Measurements from ENCODE around the gene COL25A1.
"Not testable (repeated sequence)": the region's sequence is repeated elsewhere in the genome, so short reads cannot be mapped to it uniquely, and the experiment has no call there.

The COL25A1 gene

DNA sequence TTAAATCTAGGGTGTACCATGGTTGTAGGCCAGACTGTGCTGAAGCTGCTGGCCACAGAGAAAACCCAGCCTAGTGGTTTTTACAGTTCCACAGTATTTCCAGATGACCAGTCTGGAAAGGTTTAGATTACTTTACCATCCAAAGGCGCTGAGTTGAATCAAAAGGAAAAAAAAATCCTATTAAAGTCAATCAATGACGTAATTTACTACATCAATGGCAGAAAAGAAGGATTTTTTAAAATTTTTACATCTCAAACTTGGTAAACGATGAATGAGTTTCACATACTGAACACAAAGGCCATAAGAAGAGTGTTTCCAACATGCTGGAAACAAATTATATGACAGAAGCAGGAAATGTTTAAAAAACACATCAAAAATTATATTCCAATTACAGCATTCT, 409.0 kb downstream of the COL25A1 start:
- DNase-seq: no peak

DNA sequence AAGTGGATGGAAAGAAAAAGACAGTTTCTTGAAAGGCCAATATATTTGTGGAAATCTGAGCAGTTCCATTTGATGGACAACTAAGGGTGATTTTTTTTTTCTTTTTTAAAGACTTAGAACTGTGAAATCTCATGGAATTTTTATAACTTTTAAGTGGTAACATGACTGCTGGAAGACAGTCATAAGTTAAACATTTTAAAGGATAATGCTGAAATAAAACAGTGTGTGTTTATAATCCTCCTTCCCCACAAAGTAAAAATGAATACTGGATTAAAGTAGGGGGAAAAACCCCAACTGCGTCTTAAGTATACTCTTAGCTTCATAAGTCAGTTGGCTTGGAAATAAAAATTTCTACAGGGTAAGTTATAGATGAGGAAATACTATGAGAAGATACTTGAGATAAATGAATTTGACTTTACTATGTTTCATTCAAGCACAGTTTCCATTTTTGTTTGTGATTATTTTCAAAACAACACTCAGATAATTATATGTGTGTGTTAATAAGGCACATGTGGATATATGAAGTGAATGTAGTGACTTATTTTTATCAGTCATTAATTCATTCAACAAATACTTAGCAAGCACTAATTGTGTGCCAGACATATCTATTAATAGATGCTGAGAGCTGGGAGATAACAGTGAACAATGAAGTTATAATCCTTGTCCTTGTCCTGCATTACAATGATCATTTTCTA, 410.4 kb downstream of the COL25A1 start:
- DNase-seq: no peak

DNA sequence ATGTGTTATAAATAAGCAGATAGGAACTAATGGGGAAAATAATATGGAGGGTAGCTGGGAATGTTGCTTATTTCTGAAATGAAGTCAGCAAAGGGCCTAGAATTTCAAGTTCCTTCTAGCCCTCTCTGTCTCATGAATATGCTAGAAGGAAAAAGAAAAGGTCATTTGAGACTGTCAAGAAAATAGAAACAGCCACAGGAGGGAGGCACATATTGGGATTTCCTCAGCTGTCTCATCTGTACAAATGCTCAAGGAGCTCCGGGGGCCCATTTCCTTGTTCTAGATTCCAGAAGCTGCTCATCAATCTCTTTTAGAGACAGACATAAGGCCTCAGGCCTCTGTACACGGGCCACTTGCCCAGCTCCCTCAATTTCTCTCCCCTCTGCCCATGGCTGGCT, 412.0 kb downstream of the COL25A1 start:
- DNase-seq: no peak

DNA sequence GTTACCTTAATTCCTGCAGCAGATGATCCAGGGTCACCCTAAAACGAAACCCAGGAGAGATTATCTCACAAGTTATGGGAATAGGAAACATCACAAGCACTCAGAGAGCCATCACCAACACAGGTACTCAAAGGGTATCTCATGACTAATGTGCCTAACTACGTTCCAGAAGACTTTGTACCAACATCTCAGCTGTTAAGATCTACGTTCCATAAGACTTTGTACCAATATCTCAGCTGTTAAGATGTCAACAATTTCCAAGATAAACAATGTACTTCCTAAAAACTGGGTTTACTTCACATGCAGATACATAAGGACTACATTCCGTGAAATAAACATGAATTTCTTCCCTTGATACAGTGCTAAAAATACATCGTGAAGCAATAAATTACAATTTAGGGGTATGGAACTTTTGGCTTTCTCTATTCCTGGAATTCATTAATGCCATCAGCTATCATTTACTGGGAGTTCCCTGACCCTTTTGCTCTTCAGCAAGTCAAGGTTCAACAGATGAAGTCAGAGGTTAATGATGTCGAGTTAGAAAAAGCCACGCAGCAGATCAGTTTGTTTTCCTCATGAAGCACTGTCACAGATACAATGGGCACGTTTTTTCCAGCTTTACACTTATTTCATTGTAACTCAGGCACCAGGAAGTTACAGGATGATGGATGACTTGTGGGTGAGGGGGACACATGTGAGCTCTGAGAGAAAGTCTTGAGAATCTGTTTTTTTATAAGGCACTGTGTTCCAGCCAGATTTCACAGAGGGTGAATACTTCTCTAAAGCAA, 412.6 kb downstream of the COL25A1 start:
- no peak for DNase-seq

DNA sequence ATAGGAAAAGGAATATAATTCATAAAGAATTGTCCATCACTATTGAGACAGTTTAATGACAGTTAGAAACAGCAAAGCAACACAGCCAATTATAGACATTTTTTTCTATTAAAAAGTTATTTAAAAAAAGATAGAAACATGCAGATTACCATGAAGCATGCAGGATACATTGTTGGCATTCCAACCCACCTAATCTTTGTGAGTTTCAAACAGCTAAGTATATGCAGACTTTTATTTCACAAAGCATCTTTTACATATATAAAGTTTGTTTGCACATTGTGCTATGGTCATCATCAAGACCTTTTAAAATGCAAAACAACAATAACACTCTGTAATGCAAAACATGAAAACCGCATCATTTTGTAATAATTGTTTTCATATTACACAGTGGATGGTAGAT, 413.7 kb downstream of the COL25A1 start:
- DNase-seq: no peak

DNA sequence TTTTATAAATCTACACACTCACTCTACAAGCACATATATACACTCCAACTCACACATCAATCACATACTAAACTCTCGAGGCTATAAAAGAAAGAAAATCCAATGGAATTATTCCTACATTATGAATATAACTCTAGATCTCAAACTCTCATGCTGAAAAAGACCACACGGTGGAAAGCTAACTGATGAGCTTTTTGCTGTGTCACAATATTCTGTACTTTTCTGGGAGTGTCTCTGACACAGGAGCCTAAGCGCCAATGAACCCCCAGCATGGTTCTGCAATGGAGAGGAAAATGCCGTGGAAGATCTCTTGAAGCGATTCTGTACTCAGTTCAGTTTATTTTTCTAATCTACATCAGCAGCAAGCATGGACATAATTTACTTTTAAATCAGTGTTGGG, 415.4 kb downstream of the COL25A1 start:
- DNase-seq: no peak

DNA sequence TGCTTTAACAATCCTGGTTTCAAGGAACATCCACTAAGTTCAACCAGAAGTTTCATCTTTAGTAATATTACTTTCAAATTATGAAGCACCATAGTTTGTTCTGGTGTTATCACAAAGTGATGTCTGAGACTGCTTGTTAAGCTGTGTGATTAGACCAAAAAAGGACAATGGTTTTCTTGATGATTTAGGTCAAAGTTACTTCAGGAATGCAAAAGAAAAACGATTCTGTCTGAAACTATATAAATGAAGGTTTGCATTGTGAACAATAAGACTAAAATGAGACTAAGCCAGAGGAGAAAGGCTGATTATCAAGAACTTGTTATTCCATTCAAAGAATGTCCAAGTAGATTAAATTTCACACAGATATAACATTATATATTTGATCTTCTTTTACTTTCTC, 417.2 kb downstream of the COL25A1 start:
- DNase-seq: peak; percentile 20

DNA sequence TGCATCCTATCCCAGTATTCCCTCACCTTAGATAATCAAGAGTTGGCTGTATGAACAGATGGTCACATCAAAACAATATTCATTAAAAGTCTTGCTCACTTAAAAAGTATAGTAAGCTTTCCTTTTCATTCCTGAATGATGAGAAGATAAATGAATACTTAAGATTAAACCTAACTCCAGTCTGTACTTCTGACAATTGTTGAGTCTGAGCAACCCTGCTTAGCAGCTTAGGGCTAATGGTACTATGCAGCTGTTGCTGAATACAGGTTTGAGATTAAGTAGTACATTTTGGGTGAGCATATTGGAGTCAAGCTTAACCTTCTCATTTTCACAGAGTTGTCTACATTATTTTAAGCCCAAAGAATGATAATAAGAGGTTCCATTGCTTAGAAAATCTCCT, 417.9 kb downstream of the COL25A1 start:
- DNase-seq: no peak

DNA sequence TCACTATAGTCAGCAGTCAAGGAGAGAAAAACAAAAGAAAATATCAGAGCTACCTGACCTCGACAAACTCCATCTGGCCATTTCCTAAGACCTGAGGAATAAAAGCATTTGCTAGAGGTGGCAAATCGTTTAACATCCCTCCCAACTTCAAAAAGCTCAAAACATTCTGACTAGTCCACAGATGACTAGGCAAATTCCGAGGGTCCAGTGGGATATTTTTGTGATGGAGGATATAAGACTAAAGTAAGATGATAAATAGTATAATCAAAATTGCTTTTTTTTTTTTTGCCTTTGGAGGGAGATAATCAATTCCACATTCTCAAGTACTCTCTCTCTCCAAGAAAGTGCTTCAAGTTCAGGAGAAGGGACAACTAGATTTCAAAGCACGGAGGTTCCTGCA, 420.5 kb downstream of the COL25A1 start:
- no peak for DNase-seq

DNA sequence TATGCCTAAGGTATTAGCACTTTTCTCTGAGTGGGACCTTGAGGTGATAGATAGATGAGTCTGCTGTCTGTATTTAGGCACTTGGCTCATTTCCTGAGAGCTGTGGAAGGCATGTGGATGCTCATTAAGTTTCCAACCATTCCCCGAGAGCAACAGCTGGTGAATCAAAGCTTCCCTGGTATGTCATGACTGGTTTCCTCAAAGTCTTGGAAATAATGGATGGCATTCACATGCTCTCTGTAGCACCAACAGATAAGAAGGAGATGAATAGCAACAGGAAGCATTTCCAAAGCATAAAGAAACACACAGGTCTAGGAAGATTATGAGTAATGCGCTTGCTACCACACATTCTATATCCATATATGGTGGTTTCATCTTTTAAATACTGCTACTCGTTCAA, 421.3 kb downstream of the COL25A1 start:
- DNase-seq: no peak

DNA sequence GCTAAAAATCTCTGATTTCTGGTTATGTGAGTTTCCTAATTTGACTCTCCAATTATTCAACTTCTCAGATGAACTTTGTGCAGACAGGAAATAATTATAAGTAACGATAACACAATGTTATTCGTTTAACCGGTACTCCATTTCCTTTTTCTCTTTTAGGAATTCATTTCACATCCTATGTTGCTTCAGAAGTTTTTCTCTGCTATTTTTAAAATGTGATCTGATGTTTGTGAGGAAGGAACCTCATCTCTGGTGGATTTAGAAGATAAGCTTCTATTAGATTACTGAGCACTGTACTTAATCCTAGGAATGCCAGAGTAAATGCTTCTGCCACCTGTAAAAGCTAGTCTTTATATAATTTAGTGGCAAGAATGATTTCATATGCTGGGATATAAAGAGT, 423.7 kb downstream of the COL25A1 start:
- no peak for DNase-seq

DNA sequence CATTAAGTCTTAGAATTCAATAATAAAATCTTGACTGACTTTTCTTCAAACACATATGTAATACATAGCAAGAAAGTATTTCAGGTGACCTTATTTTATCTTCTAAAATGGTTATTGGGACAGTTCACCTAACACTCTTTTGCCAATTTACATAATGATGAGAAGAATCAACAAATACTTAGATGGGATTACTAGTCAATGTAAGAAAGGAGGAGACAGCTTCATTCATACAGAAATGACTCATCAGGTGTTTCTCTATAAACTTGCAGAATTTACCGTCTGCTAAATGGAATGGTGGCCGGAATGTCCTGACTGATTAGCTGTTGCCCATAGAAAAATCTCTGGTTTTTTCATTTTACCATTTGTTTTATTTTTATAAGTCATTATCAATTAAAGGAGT, 424.6 kb downstream of the COL25A1 start:
- no peak for DNase-seq

DNA sequence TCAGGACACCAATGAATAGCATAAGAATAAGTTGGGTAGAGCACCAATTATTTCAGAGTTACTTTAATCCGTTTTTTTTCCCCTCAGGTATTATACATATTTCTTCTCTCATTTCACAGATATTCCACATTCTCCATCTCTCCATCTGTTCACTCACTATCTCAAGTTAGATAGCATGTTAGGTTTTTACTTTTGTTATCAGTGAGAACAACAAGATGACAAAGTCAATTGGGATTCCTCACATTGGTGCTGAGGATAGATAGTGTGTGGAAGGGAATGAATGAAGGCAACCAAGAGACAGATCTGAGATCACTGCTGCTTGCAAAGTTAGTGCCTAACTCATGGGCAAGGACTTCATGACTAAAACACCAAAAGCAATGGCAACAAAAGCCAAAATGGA, 427.7 kb downstream of the COL25A1 start:
- DNase-seq: no peak

DNA sequence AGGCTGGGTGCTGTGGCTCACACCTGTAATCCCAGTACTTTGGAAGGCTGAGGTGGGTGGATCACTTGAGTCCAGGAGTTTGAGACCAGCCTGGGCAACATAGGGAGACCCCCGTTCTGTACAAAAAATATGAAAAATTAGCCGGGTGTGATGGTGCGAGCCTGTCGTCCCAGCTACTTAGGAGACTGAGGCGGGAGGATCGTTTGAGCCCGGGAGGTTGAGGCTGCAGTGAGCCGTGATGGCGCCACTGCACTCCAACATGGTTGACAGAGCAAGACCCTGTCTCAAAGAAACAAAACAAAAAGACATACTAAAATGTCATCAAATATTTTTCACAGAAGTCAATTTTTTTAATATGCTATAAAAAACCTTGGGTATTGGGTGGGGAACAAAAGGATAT, 432.5 kb downstream of the COL25A1 start:
- not testable (repeated sequence) for DNase-seq

DNA sequence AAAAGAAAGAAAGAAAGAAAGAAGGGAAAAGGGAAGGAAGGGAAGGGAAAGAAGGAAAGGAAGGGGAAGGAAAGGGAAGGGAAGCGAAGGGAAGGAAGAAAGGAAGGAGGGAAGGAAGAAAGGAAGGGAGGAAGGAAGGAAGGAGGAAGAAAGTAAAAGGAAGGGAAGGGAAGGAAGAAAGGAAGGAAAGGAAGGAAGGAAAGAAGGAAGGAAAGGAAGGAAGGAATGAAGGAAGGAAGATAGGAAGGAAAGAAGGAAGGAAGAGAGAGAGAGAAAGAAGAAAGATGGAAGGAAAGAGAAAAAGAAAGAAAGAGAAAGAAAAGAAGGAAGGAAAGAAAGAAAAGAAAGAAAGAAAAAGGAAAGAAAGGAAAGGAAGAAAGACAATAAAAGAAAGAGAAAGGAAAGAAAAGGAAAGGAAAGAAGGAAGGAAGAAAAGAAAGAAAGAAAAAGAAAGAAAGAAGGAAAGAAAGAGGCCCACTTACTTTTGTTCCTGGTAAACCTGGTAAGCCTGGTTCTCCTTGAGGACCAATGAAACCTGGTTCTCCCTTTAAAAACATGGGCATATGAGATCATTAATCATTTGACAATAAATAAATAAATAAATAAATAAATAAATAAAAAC, 433.7 kb downstream of the COL25A1 start:
- DNase-seq: no peak

DNA sequence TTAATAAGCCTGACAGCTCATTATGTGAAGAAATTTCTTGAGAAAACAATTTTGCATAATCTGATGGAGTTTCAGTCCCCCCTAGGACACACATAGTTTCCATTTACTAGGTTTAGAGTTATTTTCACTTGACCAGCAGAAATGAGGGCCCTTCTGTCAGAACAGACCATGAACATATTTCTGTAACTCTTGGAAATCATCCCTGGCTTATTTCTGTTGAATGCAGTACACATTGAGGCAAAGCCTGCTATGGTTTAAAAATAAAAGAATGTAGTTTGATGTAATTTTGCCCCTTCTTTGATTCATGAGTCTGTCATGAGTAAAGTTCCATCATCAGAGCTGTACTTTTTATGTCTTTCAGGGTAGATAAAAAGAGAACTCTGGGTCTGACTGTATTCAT, 435.0 kb downstream of the COL25A1 start:
- DNase-seq: no peak

DNA sequence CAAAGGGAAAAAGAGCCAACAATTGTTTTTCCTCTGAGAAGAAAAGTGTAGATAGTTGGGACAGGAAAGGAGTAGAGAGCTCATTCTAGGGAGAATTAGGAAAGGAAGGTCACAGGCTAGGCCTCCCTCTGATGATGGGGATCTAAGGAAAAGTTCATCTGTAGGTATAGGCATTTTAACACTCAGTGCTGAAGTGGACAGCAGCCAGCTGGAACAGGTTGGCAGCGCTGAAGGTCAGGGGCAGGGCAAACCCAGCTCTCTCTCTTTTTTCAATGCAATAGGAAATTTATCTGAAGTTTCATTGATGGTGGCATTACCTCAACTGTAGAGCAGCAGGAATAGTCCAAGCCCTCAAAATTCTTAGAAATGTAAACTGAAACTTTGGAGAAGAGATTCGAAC, 441.1 kb downstream of the COL25A1 start:
- DNase-seq: no peak

DNA sequence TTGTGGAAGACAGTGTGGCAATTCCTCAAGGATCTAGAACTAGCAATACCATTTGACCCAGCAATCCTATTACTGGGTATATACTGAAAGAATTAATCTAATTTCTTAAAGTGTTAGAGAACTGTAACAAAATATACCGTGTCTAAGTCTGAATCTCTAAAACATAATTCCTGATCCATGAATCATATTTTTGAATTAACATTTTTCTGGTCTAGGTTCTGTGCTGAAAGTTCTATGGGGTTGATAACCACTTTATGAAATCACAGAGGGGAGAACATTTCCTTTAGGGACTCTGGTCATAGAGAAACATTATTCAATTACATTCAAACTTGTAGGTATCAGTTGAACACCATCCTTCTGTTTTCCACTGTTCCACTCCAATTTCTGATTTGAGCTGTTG, 447.7 kb downstream of the COL25A1 start:
- DNase-seq: no peak

DNA sequence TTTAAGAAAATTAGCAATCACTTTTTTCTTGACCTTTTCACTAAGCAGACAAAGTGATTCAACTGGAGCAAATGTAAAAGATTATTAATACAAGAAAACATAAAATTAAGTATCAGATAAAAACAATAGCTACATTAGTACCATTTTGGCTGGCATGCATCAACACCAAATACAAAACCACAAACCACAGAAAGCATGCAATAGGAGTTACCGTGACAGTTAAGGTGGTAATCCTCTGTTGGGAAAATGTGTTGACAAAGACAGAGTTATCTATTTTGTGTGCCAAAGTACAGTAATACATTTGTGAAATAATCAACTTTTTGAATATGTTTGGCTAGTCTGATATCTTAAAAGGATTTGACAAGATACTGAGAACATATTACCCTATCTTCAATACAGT, 449.8 kb downstream of the COL25A1 start:
- DNase-seq: peak; percentile 12

DNA sequence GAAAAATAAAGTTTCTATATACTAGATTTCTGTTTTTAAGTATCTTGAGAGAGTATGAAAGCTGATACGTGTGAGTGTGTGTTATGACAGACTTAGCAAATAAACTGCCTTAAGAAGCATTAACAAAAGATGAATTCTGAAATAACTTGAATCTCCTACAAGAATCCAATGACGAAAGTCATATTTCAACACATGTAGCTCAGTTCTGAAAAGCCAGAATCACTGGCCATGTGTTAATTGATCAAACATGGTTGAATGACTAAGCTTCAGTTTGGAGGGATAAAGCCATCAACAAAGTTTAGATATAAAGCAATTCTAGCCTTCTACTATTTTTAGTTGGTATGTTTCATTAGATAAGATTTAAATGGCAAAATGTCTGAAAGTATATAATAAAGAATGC, 451.1 kb downstream of the COL25A1 start:
- DNase-seq: no peak

DNA sequence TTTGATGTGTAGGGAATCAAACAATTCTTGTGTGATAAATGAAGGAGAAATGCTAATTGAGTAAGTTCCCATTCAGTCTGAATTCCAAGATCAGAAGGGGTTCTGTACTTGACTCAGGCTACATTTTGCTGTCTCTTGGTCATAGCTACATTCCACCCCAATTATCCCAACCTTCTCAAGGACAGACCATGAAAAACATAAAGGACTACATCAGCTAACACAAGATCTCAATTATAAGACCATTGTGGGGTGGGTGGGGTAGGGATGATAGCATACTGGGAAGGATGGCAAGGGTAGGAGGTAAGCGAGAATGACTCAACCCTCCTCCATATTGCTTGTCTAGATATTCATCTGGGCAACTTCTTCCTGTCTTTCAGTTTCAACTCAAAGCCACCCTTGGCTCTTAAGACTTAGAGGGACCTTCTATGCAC, 452.2 kb downstream of the COL25A1 start:
- DNase-seq: peak; percentile 31

DNA sequence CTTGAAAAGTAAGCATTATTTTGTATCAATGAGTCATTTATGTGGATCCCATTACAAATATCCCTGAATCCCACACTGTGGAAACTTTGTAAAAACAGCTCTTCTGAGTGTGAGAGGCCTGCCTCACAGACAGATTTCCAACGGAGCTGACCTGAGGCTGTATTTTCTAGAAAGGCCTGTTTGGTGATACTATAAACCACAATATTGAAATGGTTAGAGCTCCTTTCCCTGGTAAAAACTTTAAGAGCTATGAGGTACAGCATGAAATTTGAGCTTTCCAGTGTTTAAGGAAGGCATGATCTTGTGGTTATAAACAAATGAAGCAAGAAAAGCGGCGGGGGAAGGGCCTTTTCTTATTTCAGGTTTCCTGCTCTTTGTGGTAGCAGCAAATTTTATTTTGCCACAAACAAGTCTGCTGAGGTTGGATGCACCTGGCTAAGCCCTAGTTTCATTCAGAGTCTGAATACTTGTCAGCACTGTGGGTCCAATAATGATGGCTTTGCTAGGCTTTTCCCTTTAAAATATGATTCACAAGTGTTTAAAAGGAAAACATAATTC, 452.8 kb downstream of the COL25A1 start:
- peak; percentile 43 for DNase-seq

DNA sequence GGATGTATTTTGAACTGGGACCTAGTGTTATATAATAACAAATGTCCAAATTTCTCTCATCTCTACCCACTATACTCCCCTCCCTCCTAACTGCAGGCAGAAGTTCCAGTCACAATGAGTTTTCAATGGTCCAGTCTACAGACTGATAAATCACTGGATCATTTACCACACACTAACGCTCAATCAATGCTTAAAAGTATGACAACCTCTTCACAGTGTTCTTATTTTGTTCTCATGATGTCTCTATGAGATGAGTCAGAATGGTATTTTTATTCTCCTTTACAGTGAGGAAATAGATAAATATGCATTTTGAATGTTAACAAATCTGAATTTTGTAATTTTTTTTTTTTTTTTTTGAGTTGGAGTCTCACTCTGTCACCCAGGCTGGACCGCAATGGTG, 455.9 kb downstream of the COL25A1 start:
- DNase-seq: no peak

DNA sequence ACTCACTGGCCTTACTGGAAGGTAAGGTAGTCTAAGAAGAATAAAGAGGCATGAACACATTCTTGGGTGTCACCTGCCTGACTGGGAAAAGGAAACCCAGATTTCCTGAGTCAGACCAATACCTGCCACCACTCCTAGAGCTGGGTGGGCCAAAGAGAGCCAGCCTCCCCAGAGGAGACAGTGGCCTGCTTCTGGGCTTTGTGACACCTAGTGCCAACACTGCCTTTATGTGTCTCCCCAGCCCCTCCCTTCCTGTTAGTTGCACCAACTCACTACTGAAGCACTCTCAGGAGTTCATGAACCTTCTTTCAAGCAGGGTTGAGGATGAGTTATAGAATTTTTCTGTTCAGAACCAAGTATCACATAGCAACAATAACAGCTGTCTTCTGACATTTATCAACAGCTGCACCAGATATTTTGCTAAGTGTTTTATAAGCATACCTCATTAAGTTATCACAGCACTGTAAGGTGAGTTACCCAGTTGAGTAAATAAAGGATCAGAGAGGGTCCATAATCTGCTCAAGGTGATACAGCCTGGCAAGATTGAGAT, 462.0 kb downstream of the COL25A1 start:
- DNase-seq: no peak
